ENCODE data around the gene IFI35.
"Not testable (repeated sequence)": the region's sequence is repeated elsewhere in the genome, so short reads cannot be mapped to it uniquely, and the experiment has no call there.

The IFI35 gene

GRCh38 chr17:43024407-43025289 is 18.1 kb downstream of the IFI35 start, which contains the start of gene RND2:
RND2 (plus strand) TSS chr17:43025231; CDS start chr17:43025348, 117 bp downstream.
- DNase-seq = peak; percentile 97

DNA sequence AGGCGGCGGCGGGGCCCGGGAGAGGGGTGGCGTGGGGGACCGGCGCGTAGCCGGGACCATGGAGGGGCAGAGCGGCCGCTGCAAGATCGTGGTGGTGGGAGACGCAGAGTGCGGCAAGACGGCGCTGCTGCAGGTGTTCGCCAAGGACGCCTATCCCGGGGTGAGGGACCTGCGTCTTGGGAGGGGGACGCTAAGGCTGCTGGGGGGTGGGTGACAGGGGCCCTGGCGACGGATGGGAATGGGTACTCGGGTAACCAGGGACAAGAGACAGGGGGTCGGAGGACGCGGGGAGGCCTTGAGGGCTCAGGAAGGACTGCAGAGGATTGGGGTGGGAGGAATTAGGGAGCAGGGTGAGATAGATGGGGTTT is 18.7 kb downstream of the IFI35 start:
- no peak for DNase-seq

DNA sequence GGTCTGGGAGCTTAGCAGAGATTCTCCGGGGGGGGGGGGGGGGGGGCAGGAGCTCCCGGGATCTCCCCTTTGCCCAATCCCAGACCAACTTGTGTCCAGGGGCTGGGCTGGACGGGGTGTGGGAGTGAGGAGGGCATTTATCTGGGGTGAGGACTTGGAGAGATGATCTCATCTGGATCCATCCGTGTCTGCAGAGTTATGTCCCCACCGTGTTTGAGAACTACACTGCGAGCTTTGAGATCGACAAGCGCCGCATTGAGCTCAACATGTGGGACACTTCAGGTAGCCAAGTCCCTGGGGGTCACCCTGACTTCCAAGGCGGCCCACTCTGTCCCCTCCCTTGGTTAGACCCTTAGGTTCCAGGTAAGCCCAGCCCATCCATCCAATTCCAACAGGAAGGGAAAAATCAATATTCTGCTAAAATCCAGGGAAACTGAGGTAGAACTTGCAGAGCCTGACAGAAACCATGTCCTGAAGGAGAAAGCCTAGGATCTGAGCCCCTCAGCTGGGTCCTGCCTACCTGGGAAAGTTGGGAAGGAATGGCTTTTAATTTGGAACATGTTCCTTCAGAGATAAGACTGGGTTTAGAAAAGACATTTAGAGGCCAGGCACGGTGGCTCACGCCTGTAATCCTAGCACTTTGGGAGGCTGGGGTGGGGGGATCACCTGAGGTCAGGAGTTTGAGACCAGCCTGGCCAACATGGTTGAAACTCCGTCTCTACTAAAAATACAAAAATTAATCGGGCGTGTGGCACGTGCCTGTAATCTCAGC is 19.4 kb downstream of the IFI35 start:
- no peak for DNase-seq

DNA sequence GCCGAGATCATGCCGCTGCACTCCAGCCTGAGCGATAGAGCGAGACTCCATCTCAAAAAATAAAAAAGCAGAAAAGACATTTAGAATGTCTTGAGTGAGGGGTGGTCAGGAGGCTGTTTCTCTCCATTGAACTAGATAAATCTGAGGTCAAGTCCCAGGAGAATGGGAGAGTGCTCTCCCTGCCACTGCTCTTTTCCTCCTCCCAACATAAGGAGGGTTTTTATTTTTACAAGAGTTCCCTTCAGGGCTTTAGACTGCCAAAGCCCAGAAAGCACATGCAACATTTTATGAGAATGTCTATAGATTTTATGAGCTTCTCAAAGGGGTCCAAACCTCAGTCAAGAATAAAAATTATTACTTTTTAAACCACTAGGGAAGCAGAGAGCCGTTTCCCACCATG is 20.0 kb downstream of the IFI35 start:
- DNase-seq = no peak

DNA sequence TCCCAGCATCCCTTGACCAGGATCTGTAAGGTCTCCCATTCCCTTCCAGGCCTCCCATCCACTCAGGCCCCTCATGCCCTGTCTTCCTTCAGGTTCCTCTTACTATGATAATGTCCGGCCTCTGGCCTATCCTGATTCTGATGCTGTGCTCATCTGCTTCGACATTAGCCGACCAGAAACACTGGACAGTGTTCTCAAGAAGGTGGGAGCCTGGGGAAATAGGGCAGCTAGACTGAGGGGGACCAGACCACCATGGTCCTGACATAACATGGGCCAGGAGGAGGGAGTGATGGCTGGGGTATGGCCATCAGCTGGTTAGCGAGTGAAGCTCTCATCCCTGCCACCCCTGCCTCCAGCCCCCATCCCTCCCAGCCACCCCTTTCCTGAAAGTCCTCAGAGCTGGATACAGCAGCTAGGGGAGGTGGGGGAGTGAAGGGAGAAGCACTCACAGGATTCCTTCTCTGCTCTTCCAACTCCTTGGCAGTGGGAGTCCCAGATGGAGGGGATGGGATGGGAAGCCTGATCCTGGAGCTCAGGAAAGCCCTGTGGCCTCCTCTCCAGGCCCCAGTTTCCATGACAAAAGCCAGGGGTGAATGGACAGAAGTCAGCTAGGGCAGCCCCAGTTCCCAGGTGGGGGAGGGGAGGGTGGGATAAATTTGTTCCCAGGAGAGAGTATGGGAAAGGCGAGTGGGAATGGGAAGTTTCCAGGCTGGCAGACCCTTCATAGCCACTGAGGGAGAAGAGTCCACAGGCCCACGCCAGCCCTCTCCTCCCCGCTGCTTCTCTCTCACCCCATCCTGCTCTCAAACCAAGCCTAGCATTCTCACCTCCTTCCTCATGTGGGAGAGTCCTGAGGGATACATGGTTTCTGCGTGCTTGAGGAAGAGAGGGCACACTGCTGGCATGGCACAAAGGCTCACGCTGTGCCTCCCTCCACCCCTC is 20.8 kb downstream of the IFI35 start:
- DNase-seq = no peak

DNA sequence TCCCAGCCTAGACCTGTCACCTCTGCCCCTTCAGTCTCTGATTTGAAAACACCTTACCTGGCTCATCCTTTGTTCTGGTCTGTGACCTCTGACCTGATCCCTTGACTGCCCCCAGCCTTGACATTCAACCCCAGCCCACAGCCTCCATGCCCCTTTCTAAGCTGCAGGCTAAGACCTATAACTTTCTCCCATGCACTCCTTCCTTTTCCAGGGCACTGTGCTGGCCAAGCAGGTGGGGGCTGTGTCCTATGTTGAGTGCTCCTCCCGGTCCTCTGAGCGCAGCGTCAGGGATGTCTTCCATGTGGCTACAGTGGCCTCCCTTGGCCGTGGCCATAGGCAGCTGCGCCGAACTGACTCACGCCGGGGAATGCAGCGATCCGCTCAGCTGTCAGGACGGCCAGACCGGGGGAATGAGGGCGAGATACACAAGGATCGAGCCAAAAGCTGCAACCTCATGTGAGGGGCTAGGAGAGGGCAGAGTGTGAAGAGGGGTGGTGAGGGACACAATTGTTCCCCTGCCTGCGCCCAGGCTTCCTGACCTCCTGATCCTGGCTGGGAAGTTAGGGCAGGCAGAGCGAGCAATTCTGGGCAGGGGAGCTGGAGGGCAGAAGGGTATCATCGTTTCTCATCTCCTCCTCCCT is 21.8 kb downstream of the IFI35 start:
- DNase-seq = no peak

DNA sequence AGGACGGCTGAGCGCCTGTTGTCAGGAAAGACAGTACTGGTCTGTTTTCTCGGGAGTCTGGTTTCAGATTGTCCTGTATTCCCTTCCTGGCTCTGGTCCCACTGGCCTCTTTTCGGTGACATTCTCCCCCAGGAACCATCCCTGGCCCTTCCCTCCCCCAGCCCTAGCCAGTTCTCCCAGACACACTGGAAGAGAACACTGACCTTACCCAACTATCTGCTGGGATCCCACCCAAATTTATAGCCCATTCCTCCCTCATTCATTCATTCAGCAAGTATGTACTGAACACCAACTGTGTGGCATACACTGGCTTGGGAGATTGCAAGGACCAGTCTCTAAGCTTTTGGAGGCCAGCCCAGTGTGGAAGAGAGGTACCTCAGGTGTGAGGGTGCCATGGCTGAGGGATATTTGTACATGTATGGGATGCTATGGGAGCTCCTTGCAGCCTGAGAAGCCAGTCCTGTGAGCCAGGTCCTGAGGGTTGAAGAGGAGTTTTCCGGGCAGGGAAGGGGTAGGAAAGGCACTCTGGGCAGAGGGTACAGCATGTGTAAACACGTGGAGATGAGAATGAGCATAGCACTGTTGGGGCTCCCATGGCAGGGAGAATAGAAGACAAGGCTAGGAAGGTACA is 23.7 kb downstream of the IFI35 start:
- no peak for DNase-seq

DNA sequence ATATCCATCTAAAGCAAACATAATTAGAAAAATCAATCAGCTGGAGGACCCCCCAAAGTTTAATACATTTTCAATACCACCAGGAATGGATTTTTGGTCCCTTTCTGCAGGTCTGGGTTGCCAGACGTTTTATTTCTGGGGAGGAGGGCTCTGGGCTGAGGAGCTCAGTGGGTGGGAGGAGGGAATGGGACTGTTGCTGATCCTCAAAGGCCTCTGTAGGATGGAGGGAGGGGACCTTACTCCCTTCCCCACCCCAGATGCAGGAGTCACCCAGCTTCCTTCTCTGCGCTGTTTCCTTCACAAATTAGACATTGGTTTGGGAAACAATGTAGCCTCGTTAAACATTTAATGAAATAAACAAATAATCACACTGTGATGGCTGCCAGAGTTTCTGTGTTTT is 25.1 kb downstream of the IFI35 start:
- DNase-seq = no peak

DNA sequence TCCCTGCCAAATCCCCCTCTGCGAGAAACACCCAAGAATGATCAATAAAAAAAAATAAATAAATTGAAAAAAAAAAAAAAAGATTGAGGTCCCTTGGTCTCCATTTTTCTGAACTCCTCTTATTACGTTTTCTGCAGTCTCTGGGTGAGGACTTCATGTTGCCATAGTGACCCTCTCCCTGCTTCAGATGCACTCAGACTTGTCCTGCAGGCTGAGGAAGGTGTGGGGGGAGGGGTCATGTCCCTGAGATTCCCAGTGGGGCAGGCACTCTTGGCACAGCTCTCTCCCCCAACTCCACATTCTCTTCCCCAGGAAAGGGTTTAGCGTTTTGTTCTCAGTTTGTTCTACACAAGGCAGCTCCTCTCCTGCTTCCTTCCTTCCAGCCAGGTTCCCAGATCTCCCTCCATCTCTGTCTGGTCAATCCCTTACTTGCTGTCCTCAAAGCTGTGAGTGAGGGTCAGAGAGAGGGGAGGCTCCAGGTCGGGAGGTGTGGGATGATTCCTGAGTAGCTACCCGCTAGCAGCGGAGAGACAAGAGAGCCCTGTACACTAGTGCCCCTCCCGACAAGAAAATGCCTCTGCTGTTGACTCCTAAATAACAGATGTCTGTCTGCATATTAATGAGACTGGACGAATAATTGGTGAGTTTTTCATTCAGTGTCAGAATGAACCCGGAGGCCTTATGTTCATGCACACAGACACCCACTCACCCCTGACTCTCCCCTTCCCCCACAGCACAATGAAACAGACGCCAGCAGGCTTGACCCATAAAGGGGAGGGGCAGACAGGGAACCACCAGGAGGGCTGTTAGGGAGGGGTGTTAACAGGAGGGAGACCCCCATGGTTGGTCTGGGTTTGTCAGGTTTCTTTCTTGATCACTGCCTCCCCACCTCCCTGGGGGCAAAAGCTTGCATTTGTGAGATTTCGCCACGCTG is 27.6 kb downstream of the IFI35 start:
- no peak for DNase-seq

DNA sequence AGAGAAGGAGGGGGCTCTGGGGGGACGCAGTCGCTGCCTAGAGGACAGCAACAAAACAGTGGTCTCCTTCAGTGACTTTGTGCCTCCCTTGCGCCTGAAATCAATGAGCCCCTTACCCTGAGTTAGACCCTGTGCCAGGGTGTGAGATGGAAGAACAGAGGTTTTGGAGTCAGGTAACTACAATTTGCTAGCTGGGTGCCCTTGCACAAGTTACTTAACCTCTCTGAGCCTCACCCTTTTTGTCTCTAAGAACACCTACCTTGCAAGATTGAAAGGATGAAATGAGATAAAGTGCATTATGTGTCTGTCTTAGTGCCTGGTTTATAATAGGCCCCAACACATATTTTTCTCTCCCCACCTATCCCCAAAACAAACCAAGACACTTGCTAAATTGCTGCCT is 28.3 kb downstream of the IFI35 start:
- no peak for DNase-seq

DNA sequence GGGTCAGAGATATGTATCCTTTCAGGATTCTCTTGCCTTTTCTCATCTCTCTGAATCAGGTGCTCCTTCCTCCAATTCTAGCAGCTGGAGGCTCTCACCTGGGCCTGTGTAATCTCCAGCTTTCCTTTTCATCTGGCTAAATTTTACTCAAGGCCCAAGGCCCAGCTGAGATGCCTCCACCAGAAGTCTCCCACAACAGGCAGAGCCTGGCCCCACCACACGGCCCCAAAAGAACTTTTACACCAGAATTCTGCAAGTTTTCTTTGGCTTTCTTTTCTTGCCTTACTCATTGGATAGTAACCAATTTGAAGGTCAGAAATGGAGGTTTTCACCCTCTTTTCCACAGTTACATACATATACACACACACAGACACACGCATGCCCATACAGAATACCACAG is 33.1 kb downstream of the IFI35 start:
- DNase-seq = no peak

DNA sequence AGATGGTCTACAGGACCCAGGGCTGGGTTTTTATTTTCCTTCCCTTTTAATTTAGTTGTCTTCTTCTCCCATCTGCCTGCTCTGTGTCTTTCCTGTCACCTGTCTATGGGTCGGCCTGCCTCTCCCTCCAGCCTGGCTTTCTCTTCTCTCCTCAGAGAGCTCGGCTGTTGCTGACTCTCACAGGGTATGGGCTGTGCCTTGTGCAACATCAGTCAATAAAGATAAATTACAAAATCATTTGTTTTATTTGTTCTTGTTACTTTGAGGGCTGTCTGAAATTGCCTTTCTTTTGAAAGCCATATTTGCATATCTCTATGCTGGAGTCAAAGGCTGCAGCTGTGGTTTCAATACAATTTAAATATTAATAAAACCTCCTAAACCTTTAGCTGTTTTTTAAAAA is 34.1 kb downstream of the IFI35 start:
- no peak for DNase-seq

- DNase-seq = no peak
These were observed 35.5 kb downstream of the IFI35 start for GRCh38 chr17:43042025-43042628.

DNA sequence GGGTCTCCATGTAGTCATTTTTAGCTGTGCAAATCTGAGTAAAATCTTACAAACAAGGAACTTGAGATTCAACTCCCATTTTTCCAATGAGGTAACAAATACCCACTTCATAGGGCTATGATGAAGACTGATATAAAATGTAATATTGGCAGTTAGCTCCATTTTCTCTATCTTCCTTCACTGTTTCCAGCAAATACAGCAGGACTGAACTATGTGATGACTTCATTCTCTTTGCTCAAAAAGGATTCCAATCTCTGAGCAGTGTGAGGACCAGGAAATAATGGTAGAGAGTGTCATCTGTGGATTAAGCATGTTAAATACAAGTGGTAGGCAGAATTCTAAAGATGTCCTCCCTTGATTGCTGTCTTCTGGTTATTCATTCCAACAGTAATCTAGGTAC is 36.7 kb downstream of the IFI35 start:
- DNase-seq = no peak

DNA sequence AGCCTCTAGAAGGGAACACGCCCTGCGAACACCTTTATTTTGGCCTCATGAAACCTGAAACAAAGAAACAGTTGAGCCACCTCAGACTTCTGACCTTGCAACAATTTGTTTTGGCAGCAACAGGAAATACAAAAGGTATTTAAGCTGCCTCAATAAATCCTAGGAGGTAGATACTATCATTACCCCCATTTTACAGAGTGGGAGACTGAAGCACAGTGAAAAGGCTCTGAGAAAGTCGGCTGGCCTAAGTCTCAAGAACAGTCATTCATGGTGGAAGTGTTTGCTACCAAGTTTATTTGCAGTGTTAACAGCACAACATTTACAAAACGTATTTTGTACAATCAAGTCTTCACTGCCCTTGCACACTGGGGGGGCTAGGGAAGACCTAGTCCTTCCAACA is 37.4 kb downstream of the IFI35 start:
- no peak for DNase-seq

DNA sequence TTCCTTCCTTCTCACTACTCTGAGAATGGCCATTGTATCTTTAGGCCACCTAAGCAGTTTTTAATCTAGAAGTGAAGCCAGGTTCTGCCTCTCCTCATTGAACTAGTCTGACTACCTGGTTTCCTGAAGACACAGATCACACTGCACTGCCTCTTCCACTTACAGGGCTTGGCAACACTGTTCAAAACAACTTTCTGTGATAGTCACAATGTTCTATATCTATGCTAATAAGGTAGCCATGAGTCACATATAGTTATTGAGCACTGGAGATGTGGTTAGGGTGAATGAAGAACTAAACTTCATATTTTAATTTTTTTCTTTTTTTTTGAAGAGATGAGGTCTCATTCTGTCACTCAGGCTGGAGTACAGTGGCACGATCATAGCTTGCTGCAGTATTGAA is 45.4 kb downstream of the IFI35 start:
- DNase-seq = no peak

GRCh38 chr17:43053008-43053407 is 46.4 kb downstream of the IFI35 start:
- not testable (repeated sequence) for DNase-seq

DNA sequence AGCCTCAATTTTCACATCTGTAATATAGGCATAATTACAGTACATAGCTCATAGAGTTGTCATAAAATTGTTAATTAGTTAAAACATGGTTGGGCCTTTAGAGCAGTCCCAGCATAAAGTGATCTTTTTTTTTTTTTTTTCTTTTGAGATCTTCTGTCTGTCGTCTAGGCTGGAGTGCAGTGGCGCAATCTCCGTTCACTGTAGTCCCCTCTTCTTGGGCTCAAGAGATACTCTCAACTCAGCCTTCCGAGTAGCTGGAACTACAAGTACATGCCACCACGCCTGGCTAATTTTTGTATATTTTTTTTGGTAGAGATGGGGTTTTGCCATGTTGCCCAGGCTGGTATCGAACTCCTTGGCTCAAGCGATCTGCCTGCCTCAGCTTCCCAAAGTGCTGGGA is 49.5 kb downstream of the IFI35 start:
- DNase-seq = no peak

GRCh38 chr17:43062984-43063638 is 56.5 kb downstream of the IFI35 start:
- no peak for DNase-seq
